NCI-H1694 treated with DMSO at 0.1 percent for 48 hours (cell line): ENCODE measurements around the gene POLR1A.

Source experiments
- DNase-seq: peaks from one replicate; lab custom pipeline; 2025; lab: John Stamatoyannopoulos, UW

POLR1A gene

DNA sequence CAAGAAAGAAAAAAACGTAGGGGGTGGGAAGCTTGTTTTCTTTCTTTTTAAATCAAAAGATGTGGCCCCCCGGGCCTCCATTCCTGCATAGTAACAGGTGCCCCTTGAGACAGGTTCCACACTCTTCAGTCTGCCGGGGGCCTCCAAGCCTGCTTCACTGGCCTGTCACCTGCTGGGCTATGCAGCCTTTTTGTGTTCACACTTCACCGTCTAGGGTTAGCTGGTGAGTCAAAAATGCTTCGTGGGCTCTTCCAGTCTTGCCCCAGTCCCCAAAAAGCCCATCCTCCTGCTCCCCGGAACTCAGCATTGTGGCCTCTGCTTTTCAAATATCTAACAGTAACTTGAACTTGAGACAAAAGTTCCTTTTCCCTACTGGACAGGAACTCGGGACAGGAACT lies 67.9 kb downstream of the POLR1A start:
- DNase-seq, result no peak

DNA sequence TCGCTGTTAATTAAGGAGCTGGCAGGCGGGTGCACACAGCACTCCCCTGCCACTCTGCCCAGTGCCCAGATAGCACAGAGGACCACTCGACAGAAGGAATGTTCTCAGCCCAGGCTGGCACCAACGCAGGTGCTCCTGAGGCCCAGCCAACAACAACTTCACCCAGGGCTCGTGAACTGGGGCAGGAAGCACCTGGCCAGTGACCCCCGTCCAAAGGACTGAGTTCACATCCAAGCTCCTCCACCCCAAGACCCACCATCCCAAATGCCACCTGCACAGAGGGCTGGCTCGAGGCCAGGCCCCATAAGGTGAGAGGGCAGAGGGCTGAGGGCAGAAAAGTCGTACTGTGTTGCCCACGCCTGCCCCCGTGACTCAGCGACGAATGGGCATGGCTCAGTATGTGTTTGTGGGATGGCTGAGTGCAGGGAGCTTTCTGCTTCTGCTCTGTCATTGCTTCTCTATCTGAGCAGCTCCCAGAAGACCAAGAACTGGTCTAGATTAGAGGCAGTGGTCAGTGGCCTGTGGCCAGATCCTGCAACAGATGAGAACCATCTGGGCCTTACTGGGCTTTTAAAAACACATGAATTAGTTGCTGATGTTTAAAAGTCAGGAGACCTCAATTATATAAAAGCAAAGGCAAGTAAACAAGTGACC lies 68.4 kb downstream of the POLR1A start:
- peak; percentile 15 for DNase-seq

DNA sequence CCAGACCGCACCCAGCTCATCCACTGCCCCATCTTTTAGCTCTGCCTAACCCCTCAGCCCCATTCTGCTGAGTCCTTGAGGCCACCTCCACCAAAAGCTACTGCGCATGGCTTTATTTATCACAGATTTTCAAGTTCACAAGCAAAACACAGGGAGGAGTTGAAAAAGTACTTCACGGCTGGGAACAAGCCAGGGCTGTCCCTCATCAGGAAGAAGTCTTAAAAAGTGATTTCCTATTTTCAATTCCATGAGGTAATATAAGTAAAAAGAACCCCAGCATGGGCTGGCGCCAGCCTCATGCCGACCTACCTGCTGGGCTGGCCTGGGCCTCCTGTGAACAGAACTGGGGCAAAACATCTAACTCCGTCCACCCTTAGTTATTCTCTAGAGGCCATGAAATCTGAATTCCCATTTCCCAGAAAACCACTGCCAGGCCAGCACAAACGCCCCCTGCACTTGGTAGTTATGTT lies 69.0 kb downstream of the POLR1A start:
- DNase-seq, result peak; percentile 72

DNA sequence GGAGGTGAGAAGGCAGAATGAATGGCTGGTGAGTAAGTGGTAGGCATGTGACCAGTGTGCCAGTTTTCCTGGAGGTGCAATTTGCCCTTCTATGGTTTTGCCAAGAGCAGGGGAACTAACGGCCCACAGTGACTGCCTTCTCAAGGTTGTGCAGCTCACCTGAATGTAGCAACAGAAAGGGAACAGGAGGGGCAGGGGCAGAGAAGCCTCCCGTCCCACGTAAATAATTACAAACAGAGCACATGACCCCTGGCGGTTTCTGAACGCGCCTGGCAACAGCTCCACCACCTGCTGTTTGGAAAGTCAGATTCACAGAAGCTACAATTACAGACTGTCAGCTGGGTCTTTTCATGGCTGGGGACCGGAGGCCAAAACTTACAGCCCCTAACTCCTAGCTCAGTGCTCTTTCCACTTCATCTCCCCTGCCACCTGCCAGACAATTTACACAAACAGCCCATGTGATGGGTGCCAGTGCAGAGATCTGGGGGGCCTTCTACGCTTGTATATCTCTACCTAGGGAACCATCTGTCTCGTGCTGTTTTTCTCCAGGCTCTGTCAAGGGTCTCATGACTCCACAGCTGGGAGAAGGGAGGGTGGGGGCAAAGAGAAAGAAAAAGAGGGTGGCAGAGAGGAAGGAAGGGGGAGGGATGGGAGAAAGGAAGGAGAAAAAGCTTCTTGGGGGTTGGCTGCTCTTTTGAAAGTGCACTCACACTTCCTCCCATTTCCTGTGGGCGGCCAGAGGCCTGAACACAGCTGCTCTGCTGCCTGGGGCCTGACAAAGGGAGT lies 69.6 kb downstream of the POLR1A start:
- peak; percentile 99 for DNase-seq

DNA sequence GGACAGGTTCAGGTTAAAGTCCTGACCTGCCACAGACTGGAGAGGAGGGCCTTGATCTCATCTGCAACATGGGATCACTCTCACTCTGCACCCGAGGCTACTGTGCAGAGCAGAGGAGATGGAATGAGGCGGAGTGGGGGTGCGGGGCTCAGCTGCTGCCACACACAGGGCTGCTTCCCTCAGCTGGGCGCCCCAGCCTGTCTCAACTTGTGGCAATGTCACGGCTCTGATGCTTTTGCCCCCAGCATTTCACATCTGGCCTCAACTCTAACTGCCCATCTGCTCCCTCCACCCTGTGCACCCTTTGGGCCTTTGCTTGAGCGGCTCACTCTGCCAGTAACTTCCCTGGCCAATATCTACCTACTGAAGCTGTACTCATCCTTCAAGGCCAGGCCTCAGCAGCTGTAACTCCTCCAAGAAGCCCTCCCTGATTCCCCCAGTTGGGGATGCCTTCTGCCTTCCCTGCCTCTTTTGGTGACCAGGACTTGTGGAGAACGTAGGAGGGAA lies 70.3 kb downstream of the POLR1A start:
- DNase-seq, result peak; percentile 93

DNA sequence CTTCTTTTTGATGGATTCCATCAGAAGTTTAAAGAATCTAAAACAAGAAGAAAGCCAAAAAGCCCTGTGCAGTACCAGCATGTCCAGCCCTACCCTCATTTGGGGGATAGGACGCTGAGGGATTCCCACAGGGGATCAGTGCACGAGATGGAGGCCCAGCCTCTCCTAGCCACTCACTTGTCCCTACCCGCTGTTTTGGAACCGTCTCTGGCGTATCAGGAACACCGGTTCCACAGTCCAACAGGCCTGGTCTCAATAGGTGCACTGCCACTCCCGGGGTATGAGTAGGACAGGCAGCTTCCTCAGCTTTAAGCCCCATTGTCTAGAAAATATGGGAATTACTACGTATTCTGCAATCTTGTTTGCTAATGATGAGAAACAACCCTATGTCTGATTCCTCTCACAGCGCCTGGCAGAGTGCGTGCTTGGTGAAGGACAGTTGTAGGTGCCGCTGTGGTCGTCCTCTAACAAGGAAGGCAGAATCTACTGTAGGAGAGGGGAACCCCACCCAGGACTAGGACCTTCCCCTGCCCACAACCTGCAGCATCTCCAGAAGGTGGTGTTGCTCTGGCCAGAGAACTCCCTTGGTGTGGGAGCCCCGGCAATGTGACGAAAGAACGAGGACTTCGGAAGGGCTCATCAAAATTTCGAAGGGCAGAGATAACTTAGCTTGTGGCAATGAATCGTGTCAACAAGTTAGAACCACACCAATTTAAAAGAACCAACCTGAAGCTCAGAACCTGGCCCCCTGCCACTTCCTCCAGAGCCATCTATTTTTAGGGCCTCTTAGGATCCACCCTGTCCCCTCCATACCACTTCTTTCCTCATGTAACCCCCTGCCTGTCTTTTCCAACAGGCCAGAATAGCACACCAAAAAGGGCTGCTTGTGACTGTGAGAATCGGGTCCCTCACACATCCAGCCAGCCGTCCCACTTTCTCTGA lies 71.7 kb downstream of the POLR1A start:
- DNase-seq, result no peak

DNA sequence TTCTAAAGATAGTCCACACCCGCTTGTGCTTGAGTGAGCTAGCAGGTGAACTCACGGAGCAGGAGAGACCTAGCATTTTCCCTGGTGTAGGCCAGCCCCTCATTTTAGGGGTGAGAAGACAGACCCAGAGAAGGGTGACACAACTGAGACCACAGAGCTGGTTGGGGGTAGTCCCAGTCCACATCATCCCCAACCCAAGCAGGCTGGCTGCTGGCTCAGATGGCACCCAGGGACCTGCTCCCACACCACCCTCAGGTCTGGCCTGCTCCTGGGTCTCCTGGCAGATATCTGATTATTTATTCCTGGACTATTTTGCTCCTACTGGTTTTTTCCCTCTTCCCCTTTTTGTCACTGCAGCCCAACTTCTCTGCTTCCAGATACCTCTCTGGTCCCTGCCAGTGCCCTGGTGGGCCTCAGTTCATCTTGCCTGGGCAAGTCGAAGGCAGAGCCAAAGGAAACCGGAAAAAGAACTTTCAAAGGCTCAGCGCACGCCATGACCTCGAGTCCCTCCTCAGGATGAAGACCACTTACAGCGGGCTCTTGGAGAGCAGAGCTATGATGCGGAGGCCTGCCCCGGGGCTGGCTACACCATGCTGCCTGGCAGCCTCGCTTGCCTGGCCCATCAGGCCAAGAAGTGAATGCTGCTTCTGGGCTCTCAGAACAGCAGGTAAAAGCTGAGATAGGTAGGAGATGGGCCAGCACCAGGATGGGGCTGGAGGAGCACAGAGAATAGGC lies 72.7 kb downstream of the POLR1A start:
- DNase-seq, result no peak

DNA sequence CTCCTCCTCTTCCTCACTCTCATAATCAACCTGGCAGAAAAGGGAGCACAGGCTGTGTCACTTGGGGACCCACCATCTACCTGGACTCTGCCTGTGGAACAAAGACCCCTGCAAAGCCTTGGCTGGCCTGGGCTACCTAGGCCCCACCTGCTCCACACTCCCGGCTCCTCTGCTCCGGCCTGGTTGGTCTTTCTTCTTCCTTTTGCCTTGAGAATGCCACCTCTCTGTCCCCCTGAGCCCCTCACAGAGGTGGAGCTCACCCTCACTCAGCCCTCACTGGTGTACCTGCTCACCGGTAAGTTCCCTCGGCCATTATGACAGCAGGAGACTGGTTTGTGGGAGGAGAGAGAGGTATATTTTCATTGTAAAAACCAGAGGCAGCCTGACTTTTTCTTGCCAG lies 74.1 kb downstream of the POLR1A start:
- no peak for DNase-seq

DNA sequence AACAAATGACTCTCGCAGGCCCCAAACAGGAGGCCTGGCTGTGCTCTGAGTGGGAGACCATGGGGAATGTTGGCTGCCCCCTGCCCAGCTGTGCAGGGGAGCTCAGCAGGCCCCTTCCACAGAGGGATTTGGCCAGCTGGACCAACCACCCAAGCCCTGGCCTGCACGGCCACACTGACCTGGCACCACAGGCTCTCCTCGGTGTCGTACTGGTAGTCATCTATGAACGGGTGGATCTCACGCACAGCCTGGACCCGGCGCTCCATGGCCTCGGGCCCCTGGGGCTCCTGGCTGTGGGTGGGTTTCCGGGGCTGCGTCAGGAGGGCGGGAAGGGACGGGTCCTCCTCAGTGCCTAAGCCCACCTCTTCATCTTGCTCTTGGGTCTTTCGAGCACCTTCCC lies 74.5 kb downstream of the POLR1A start:
- no peak for DNase-seq

DNA sequence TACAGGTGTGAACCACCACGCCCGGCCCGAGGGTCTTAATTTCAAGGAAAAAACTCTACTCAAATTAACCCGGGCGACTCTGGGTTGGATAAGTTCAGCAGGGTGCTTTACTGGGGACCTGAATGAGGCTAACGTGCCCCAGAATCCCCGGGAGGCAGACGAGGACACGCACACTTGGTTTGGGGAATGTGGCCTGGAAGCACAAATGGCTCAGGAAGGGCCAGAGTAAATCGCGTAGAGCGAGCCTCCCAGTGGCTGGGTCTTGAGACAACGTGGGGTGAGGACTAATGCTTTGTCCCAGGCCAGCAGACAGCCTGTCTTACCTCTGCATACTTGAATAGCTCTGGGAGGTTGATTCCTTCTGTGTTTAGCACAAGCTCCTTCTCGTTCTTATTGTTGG lies 75.8 kb downstream of the POLR1A start:
- DNase-seq, result no peak

DNA sequence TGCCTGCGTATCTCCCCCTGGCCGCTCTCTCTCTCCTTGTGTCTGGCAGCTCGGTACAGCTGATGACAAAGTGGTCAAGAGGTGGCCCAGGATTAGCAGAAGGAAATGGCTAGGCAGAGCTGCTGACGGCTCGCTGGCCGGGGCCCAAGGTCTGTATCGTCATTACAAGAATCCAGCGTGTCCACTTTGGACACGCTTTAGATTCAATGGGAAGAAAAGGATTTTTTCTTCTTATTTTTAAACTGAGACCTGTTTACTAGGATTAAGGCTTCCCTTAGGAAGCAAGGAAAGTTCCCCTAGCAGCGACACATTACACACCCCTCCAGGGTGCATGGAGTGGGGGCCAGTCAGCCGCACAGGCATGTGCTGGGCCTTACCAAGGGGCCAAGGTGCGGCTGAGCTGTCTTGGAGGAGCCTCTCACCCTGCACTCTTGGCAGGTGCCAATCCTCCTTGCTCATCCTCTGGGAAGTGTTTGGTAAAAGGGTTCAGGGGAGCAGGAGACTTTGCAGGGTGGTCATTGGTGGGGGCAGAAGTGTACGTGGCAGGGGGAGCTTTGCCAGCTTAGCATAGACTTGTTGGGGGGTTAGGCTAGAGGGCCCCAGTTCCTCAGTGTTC lies 76.8 kb downstream of the POLR1A start:
- no peak for DNase-seq

DNA sequence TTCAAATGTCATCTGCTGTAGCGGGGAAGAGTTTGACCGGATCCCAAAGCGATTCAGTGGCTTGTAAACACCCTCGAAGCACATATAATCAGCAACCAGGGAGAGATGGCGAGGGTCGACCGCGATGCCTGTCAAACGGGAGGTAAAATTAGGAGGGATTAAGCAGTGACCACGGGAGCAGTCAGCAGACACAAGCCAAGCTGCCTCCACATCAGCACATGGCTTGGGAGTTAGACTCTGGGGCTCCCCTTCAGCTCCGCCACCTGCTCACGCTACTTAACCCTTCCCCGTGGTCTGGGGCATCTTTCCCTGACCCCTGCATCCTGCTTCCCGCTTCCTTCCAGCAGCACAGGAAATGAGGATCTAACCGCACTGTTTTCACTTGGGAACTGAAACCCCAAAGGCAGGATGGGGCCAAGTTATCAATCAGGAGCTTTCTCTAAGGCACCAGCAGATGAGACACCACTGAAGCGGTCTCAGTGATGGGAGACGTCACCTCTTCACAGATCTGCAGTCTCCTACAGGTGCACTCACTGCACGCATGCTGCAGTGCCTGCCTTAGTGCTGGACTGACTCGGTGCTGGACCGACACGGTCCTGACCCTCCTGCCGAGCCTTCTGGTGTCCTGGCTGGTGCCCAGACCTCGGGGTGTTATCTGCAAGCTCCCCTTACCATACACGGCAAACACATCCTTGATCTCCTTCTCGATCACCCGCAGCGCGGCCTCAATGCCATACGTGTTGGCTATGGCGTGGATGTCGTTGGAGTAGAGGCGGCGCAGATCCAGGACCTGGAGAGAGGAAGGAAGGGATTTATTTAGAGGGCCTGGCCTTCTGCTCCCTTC lies 77.5 kb downstream of the POLR1A start:
- no peak for DNase-seq

DNA sequence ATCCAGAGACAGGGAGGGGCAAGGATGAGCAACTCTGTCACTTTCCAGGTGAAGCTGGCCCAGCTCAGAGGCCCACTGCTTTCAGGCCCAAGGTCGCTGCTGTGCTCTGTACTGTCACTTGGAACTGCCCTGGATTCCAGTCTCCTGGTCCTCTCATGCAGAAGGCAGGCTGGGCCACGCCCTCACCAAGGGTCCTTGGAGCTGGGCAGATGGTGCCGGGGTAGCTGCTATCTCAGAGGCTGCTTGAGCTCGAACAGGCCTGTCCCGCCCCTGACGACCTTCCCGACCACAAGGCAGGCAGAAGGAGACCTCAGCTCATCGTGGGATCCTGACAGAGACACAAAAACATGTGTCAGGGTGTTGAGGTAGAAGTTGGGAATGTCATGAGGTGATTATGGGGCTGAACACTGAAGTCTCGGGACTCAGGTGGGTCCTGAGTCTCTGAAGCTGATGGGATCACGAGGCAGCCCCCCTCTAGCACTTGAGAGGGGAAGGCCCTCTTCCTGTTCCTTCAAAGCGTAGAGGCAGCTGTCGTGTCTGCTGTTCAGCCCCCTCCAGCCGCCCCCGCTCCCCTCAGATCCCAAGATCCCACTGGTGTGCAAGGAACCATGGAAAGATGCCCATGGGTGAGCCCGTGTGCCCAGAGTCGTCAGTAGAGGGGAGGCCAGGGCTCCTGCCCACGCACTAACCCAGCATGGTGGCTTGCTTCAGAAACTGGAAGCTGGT lies 78.3 kb downstream of the POLR1A start:
- DNase-seq, result no peak

DNA sequence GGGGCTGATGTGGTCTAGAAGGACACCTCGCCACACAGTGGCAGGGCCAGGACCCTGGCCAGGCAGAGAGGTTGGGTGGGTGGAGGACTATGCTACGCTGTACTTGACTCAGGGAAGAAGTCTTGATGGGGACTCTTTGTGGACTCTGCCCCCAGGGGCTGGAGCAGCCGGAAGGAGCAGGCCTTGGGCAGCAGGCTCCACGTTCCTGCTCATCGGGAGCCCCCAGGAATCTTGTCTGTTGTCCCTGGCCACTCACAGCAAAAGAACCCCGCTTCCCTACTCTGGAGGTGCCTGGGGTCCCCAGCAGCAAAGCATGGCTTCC lies 79.0 kb downstream of the POLR1A start:
- DNase-seq, result no peak

DNA sequence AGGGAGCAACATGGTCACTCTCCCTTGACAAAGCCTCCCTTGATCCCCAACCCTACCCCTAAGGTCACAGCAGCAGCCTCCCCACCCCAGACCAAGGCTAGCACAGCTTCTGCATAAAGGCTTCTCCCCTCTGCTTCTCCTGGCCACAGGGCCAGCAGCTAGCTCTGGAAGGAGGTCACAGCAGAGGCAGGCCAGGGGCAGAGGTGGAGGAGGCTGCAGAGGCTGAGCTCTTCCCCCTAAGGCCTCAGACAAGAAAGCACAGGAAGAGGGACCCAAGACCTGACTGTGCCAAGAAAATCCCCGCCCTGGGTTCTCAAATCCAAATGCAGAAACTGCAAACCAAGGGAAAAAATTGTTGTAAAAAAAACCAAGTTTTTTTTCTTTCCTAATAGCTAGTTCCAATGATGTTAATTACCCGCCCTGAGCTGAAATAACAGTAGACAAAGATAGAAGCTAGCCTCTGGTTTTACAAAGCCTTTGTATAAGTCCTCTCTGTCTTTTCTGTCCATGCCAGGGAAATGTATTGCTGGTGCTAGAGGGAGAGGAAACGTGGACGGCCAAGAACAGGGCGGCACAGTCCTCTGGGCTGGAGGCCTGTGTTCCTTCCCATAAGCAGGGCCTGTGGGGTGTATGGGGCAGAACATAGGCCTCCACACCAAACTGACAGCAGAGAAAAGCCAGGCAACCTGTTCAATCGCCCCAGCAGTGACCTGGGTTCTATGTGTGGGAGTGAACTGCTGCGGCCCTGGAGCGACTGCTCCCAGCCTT lies 79.5 kb downstream of the POLR1A start:
- no peak for DNase-seq

DNA sequence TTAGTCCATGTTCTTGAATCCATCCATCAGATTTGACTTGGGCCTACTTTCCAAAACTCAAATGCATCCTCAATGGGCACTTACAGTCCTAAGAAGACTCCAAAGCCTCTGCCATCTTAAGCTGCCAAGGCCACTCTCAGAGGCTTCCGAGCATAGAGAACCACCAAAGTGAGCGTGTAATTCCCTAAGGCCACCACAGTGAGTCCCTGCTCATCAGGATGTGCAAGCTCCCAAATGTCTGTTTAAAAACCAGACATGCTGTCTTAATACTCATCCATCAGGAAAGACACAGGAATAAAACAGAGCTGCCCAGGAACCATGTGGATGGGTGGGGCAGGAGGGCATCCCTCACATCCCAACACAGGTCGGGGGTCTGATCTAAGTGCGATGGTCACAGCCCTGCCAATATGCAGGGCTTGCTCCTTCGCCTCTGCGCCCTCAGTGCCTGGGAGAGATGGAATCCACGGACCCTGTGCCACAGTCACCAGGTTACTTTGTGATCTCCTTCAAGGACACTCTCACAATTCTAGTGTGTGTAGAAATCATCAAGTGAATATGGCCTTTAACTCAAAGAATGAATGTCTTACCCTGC lies 80.4 kb downstream of the POLR1A start:
- DNase-seq, result peak; percentile 43

DNA sequence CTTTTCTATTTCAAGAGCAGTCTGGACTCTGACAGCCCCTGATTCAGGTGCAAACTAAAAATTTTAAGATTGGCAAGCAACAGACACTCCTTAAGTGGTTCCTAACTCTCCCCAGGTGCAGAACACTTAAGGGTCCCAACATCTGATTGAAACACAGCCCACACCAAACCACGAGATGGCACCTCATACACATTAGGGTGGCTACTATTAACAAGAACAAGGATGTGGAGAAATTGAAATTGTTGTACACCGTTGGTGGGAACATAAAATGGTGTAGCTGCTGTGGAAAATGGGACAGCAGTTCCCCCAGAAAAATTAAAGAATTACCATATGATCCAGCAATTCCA lies 82.3 kb downstream of the POLR1A start:
- DNase-seq, result no peak

DNA sequence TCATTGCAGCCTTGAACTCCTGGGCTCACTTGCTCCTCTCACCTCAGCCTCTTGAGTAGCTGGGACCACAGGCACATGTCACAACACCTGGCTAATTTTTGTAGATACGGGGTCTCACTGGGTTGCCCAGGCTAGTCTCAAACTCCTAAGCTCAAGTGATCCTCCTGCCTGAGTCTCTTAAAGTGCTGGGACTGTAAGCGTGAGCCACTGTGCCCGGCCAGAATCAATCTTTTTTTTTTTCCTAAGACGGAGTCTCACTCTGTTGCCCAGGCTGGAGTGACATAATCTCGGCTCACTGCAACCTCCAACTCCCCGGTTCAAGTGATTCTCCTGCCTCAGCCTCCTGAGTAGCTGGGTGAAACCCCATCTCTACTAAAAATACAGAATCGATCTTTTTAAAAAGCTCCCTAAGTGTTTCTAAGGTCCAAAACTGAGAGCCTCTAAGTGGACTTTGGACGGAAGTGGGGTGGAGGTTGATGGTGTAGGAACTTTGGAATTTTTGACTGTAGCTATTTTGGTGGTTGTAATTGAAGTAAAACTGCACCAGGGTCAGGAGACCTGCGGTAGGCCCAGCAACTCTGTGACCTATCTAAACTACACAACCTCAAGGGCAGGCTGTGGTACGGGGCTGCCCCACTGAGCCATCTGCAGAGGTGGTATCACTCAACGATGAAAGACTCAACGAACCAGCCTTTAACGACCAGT lies 82.9 kb downstream of the POLR1A start:
- DNase-seq, result no peak
